BLaER1 (cell line): ENCODE measurements around the gene HOXD3.

Experiments used
- H3K27ac ChIP-seq: shearing (Covaris generic); formaldehyde crosslinking; 2 replicates; pipeline ENCODE4 v1.8.1; 2022
- H3K27me3 ChIP-seq: shearing (Covaris generic); formaldehyde crosslinking; 2 replicates; pipeline ENCODE4 v1.8.1; 2022
- H3K36me3 ChIP-seq: shearing (Covaris generic); formaldehyde crosslinking; 2 replicates; pipeline ENCODE4 v1.8.1; 2022
- H3K4me1 ChIP-seq: shearing (Covaris generic); formaldehyde crosslinking; 2 replicates; pipeline ENCODE4 v1.8.1; 2022
- H3K4me2 ChIP-seq: shearing (Covaris generic); formaldehyde crosslinking; 2 replicates; pipeline ENCODE4 v1.8.1; 2022
- H3K4me3 ChIP-seq: shearing (Covaris generic); formaldehyde crosslinking; 2 replicates; pipeline ENCODE4 v1.8.1; 2022
- H3K9ac ChIP-seq: shearing (Covaris generic); formaldehyde crosslinking; 2 replicates; pipeline ENCODE4 v1.8.1; 2022
- H3K9me3 ChIP-seq: shearing (Covaris generic); formaldehyde crosslinking; 2 replicates; pipeline ENCODE4 v1.8.1; 2022
- H4K20me1 ChIP-seq: shearing (Covaris generic); formaldehyde crosslinking; 2 replicates; pipeline ENCODE4 v1.8.1; 2022
- Cebpa-rat ChIP-seq: shearing (Covaris generic); IDR thresholded peaks from 2 replicates; pipeline ENCODE4 v1.8.1; 2022

Gene HOXD3

DNA sequence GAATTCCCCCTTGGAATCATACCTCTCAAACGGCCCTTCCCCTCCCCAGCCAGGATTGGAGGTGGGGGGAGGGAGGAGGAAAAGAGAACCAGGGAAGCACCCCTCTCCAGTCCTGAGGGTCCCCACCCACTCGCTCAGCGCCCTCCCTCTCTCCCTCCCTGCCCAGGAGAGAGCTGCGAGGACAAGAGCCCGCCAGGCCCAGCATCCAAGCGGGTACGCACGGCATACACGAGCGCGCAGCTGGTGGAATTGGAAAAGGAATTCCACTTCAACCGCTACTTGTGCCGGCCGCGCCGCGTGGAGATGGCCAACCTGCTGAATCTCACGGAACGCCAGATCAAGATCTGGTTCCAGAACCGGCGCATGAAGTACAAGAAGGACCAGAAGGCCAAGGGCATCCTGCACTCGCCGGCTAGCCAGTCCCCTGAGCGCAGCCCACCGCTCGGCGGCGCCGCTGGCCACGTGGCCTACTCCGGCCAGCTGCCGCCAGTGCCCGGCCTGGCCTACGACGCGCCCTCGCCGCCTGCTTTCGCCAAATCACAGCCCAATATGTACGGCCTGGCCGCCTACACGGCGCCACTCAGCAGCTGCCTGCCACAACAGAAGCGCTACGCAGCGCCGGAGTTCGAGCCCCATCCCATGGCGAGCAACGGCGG lies 14.4 kb downstream of the HOXD3 start:
- peaks cover 33% of the 10 kb centered on the region for H3K9me3 ChIP-seq
- no peak overlapping the region for H3K9ac ChIP-seq
- no peaks in the 10 kb centered on the region for H4K20me1 ChIP-seq
- H3K27me3 ChIP-seq: peaks cover 45% of the 10 kb centered on the region
- H3K27ac ChIP-seq: no peak overlapping the region
- no peak overlapping the region for H3K4me2 ChIP-seq
- H3K36me3 ChIP-seq: no peaks in the 10 kb centered on the region
- H3K4me1 ChIP-seq: no peaks in the 10 kb centered on the region
- no peak for TF ChIP-seq Cebpa-rat
- H3K4me3 ChIP-seq: no peak overlapping the region

DNA sequence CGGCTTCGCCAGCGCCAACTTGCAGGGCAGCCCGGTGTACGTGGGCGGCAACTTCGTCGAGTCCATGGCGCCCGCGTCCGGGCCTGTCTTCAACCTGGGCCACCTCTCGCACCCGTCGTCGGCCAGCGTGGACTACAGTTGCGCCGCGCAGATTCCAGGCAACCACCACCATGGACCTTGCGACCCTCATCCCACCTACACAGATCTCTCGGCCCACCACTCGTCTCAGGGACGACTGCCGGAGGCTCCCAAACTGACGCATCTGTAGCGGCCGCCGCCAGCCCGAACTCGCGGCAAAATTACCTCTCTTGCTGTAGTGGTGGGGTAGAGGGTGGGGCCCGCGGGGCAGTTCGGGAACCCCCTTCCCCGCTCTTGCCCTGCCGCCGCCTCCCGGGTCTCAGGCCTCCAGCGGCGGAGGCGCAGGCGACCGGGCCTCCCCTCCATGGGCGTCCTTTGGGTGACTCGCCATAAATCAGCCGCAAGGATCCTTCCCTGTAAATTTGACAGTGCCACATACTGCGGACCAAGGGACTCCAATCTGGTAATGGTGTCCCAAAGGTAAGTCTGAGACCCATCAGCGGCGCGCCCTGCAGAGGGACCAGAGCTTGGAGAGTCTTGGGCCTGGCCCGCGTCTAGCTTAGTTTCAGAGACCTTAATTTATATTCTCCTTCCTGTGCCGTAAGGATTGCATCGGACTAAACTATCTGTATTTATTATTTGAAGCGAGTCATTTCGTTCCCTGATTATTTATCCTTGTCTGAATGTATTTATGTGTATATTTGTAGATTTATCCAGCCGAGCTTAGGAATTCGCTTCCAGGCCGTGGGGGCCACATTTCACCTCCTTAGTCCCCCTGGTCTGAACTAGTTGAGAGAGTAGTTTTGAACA lies 15.1 kb downstream of the HOXD3 start:
- no peak overlapping the region for H3K9ac ChIP-seq
- H3K4me2 ChIP-seq: no peak overlapping the region
- H3K27ac ChIP-seq: no peak overlapping the region
- H3K9me3 ChIP-seq: peaks cover 33% of the 10 kb centered on the region
- H3K4me1 ChIP-seq: no peaks in the 10 kb centered on the region
- no peaks in the 10 kb centered on the region for H4K20me1 ChIP-seq
- H3K4me3 ChIP-seq: no peak overlapping the region
- H3K36me3 ChIP-seq: no peaks in the 10 kb centered on the region
- H3K27me3 ChIP-seq: peaks cover 47% of the 10 kb centered on the region
- no peak for TF ChIP-seq Cebpa-rat

DNA sequence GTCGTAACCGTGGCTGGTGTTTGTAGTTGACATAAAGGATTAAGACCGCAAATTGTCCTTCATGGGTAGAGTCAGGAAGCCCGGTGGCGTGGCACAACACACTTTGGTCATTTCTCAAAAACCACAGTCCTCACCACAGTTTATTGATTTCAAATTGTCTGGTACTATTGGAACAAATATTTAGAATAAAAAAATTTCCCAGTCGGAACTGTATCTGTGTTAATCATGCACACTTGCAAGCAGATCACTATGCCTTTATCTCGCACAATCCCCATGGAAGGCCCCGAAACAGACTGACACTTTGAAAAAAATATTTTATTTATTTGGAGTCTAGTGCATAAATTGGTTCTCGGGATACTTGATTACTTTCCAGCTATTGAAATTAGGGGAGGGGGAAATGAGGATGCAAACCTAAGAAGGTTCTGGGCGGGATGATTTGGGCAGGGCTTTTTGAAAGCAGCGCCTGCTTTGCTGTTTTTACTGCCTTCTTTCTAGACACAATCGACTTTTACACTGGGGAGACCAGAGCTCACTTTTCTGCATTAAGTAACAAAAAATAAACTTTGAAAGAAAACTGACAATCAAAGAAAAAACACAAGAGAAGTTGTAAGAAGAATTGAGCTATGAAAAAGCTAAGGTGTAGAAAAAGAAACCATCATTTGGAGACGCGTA lies 15.9 kb downstream of the HOXD3 start:
- peaks cover 38% of the 10 kb centered on the region for H3K9me3 ChIP-seq
- no peak for TF ChIP-seq Cebpa-rat
- H3K27me3 ChIP-seq: peaks cover 54% of the 10 kb centered on the region
- no peak overlapping the region for H3K9ac ChIP-seq
- no peak overlapping the region for H3K27ac ChIP-seq
- no peak overlapping the region for H3K4me2 ChIP-seq
- H3K4me3 ChIP-seq: no peak overlapping the region
- H4K20me1 ChIP-seq: no peaks in the 10 kb centered on the region
- no peaks in the 10 kb centered on the region for H3K4me1 ChIP-seq
- no peaks in the 10 kb centered on the region for H3K36me3 ChIP-seq

DNA sequence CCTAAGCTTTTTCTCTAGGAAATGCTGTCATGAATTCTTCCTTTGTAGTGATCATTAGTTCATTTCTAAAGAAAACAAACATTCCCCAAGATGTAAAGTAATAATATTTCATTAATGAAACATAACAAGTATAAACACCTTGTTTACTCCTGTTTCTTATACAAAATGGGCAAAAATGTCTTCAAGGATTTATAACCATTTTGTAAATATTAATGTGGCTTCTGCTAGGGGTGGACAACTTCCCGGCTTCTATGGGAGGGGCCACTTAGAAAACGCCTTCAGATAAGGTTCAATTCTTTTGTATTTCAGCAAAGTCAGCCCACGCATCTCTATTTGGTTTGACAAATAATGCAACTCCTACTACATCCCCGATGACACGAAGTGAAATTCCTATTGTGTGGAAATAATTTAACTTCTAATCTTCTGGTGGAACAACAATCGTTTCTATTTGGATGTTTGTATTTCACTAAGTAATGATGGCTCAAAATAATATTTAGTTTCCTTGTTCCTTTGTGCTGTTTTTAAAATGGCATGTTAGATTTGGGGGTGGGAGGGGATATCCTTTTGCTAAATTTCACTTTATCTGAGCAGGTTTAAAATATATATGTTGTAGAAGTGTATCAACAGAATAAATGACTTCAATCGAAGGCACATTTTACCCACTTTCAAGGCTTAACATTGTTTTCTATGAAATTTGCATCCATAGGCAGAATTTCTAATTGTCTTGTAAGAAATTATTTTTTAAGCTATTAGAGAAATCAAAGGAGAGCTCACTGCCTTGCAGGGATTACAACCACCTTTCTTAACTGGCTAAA lies 16.7 kb downstream of the HOXD3 start:
- TF ChIP-seq Cebpa-rat: no peak
- peaks cover 46% of the 10 kb centered on the region for H3K9me3 ChIP-seq
- H4K20me1 ChIP-seq: no peaks in the 10 kb centered on the region
- H3K4me2 ChIP-seq: no peak overlapping the region
- H3K27ac ChIP-seq: no peak overlapping the region
- no peak overlapping the region for H3K9ac ChIP-seq
- no peaks in the 10 kb centered on the region for H3K4me1 ChIP-seq
- peaks cover 60% of the 10 kb centered on the region for H3K27me3 ChIP-seq
- no peaks in the 10 kb centered on the region for H3K36me3 ChIP-seq
- no peak overlapping the region for H3K4me3 ChIP-seq

DNA sequence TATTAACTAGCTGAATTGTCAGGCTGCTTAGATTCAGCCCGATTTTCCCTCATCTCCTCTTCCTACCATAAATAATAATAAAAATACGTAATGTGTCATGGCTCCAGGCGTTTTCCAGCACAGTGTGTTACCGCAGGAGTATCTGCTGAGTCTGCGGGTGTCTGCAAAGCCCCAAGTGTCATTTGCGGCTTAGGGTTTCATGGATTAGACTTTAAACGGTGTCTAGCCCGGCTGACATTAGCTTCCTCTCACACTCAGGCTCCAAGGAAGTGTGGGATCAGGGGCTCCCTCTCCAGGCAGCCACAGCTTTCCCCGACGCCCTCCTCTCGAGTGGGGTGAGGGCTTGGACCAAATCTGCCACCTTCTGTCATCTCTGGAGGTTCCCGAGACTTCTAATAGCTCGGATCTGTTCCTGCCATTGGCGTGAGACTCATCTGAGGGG lies 17.3 kb downstream of the HOXD3 start:
- H3K27me3 ChIP-seq: peaks cover 65% of the 10 kb centered on the region
- TF ChIP-seq Cebpa-rat: no peak
- H3K36me3 ChIP-seq: no peaks in the 10 kb centered on the region
- H3K4me3 ChIP-seq: no peak overlapping the region
- H4K20me1 ChIP-seq: no peaks in the 10 kb centered on the region
- H3K9ac ChIP-seq: no peak overlapping the region
- H3K4me1 ChIP-seq: no peaks in the 10 kb centered on the region
- H3K27ac ChIP-seq: no peak overlapping the region
- H3K9me3 ChIP-seq: peaks cover 48% of the 10 kb centered on the region
- no peak overlapping the region for H3K4me2 ChIP-seq

DNA sequence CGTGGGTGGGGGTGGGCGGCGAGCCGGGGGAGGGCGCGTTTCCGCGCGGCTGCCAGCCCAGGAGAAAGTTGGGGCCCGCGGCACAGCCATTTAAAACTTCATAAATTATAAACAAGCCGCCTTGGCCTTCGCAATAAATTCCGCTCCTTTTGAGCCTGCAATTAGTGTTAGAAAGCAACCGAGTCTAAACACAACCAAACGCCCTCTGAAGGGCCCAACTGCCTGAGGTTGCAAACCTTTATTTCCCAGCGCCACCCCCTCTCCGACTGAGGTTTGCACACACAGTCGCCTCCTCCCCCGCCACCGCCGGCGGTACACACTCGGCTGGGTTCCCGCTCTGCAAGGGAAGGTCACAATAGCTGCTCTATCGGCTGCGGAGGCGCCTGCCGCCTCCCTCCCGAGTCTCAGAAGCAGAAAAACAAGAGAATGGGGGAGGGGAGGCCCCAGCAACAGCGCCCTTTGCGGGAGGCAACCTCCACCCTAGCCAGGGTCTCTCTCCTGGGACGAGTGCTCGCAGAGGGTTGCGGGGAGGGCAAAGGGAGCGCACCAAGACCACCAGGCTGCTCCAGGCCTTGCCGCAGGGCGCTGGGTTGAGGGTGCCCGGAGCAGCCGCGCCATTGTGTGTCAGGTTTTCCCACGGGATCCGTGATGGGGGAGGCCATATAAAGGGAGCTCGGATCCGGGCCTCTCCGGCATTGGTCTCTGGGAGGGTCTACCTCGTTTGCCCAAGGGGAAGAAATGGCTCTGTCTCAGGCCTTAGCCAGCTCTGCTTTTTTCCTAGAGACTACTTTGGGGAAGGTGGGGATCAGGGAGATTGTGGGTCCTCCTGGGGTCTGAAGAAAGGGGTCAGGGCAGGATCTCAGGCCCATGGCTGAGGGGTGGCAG lies 18.0 kb downstream of the HOXD3 start:
- Histone ChIP-seq H3K4me3 (no peak overlapping the region), H3K27ac (no peak overlapping the region), H3K4me2 (no peak overlapping the region)

DNA sequence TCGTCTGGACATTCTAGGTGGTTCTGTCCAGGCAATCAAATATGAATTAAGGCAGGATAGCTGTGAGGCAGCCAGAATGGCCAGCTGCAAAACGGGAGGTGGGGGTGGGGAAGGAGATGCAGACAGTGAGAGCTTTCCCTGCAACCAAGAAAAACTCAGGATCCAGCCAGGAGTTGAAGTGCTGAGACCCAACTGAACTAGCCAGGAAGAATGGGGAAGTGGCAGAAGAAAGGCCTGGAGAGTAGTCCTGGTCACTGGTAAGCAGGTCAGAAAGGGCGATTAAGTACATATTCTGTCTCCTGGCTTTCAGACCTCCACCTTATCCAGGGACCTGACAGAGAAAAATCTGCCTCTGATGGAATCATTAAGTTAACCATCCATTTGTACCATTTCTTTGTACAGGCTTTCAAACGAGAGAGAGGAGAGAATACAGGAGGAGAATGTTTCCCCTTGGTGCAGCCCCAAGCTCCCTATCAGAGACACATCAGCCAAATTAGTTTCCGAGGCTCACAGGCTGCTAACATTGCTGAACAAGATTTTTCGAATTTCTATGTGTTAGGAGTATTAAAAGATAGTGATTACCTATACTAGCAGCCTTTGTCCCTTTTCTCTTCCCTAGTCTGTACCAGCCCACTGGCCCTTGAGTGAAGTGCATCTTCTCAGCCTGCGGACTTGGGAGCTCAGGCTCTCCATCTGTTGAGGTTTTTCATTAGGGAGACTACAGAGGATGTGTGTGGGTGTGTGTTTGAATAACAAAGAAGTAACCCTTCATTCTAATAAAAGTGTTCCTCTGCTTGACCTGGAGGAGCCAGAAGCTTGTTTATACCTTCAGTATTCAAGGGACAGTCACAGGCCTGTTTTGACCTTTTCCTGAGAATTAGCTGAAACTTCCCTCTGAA lies 18.9 kb downstream of the HOXD3 start:
- no peaks in the 10 kb centered on the region for H3K36me3 ChIP-seq
- H3K4me2 ChIP-seq: no peak overlapping the region
- H3K4me1 ChIP-seq: no peaks in the 10 kb centered on the region
- H3K9ac ChIP-seq: no peak overlapping the region
- no peak overlapping the region for H3K4me3 ChIP-seq
- peaks cover 65% of the 10 kb centered on the region for H3K27me3 ChIP-seq
- H4K20me1 ChIP-seq: no peaks in the 10 kb centered on the region
- H3K27ac ChIP-seq: no peak overlapping the region
- TF ChIP-seq Cebpa-rat: no peak
- peaks cover 48% of the 10 kb centered on the region for H3K9me3 ChIP-seq

More for the DNA sequence above, 18.0 kb downstream of the HOXD3 start:
- TF ChIP-seq Cebpa-rat: no peak
- Histone ChIP-seq H3K36me3 (no peaks in the 10 kb centered on the region), H4K20me1 (no peaks in the 10 kb centered on the region), H3K27me3 (peaks cover 65% of the 10 kb centered on the region), H3K9me3 (peaks cover 48% of the 10 kb centered on the region), H3K9ac (no peak overlapping the region), H3K4me1 (no peaks in the 10 kb centered on the region)

DNA sequence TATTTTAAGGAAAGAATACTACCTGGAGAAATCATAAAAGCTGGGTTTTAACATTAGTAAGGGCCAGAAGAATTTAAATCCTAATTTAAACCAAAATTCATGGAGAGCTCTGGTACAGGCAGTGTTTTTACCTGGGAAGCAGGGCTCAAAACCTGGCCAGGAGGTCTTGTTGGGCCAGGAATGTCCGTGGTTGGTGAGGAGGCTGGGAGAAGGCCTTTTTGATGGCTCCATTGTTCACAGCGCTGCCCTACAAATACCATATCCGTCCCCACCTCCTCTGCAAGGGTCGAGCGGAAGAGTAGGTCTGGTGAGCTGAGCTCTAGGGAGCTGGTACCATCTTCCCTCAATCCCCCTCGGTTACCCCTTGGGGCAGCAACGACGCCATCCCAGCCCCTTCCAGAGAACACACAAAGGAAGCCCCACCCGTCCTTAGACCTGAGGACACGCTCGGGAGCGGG lies 20.5 kb downstream of the HOXD3 start:
- no peak overlapping the region for H3K4me3 ChIP-seq
- no peak overlapping the region for H3K9ac ChIP-seq
- H3K36me3 ChIP-seq: no peaks in the 10 kb centered on the region
- no peaks in the 10 kb centered on the region for H4K20me1 ChIP-seq
- no peak overlapping the region for H3K4me2 ChIP-seq
- no peaks in the 10 kb centered on the region for H3K4me1 ChIP-seq
- peaks cover 53% of the 10 kb centered on the region for H3K27me3 ChIP-seq
- no peak for TF ChIP-seq Cebpa-rat
- H3K27ac ChIP-seq: no peak overlapping the region
- peaks cover 35% of the 10 kb centered on the region for H3K9me3 ChIP-seq
